WI38 (cell line): ENCODE data around the gene RDH8.
"Not testable (repeated sequence)": the region's sequence is repeated elsewhere in the genome, so short reads cannot be mapped to it uniquely, and the experiment has no call there.

Experiments
- H3K4me3 ChIP-seq: 2 replicates; pipeline ENCODE4 v1.5.1; 2011; ENCODE audit warnings: low read depth, mild to moderate bottlenecking, control low read depth, low read length
- CTCF ChIP-seq: IDR thresholded peaks from 2 replicates; pipeline ENCODE4 v1.5.1; 2012; ENCODE audit warnings: low read depth, mild to moderate bottlenecking, control low read depth, low read length

RDH8 gene

GRCh38 chr19:10020851-10021250 is 7.6 kb downstream of the RDH8 start:
- TF ChIP-seq CTCF = no peak

GRCh38 chr19:10021446-10021845 is 8.2 kb downstream of the RDH8 start:
- no peak for TF ChIP-seq CTCF
- no peak overlapping the region for H3K4me3 ChIP-seq

More at GRCh38 chr19:10020851-10021250, 7.6 kb downstream of the RDH8 start:
- H3K4me3 ChIP-seq = no peak overlapping the region

GRCh38 chr19:10021863-10022262 is 8.6 kb downstream of the RDH8 start:
- H3K4me3 ChIP-seq = no peak overlapping the region
- TF ChIP-seq CTCF = no peak

GRCh38 chr19:10023096-10023495 is 9.8 kb downstream of the RDH8 start:
- H3K4me3 ChIP-seq = not testable (repeated sequence)

- no peak overlapping the region for H3K4me3 ChIP-seq
- TF ChIP-seq CTCF = no peak
Measured at GRCh38 chr19:10026744-10027143, 13.5 kb downstream of the RDH8 start.

- peak; percentile 82 for TF ChIP-seq CTCF
- no peak overlapping the region for H3K4me3 ChIP-seq
Measured at GRCh38 chr19:10027158-10027997, 14.1 kb downstream of the RDH8 start.

GRCh38 chr19:10033614-10034013 is 20.3 kb downstream of the RDH8 start:
- no peak for TF ChIP-seq CTCF
- no peak overlapping the region for H3K4me3 ChIP-seq
